ENCODE measurements around the gene MAGEL2. TPM values are rescaled to one million over a fixed set of nuclear protein-coding genes. Genes with fewer than 3 reads are reported as not detected.

The MAGEL2 gene
- 0.40 TPM for total RNA-seq

DNA sequence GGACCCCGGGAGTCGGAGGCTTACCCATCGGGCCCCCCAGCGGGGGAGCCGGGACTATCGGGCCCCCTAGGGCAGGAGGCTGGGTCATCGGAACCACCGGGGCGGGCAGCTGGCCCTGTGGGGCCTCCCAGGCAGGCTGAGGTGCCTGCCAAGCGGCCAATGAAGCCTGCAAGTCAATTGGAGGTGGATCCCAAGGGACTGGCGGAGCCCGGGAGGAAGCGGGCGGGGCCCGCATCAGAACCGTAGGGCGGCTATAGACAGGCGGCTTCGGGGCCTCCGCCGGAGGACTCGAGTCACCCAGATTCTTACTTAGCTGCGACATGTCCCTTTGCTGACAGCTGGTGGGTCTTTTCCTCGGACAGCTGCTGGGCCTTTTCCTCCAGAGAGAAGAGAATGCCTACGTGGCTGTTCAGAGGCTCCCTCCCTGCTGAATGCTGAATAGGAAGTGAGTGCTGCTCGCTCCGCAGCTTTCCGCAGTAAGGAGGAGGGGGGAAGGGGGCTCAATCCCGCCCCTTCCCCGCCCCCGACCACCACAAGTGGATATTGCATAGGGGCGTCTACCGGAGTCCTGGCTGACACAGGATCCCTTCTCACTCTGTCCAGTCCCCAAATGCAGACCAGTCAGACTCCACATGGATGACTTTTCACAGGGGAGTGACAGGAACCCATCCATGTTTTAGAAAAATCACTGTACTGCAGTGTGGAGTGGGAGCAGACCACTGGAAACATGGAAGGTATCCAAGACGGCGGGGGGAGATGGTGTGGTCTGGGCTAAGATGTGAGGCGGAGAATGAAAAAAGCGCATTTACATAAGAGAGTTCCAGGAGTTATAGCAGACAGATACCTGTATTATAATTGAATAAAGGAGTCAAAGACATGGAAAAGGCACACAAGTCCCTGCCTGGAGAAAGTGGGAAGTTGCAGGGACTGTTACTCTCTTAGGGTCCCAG lies at the start of gene MAGEL2:
Gene MAGEL2, minus strand, starts transcription at position 447 of the 950 bp plus-strand sequence. Its CDS starts 125 bp downstream, at position 322.
- DNase-seq (ENCODE audit: low spot score) = no peak

DNA sequence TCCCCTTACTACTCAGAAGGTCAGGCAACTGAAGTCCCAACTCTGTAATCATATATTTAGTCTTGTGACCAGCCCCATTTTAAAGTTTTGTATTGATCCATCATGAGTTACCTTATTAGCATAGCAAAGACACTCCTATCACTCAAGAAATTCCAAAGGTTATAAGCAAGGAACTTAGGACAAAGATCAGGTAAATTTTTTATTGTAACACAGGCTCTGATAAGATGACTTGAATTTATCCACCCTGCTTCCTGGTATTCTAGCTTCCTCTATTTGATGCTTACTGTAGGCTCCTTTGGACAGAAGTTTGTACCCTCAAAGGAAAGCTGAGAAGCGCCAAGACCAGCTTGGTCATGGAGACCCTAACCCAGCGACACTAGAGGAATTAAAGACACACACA lies 47.6 kb upstream of the MAGEL2 start:
- DNase-seq (ENCODE audit: low spot score) = no peak

DNA sequence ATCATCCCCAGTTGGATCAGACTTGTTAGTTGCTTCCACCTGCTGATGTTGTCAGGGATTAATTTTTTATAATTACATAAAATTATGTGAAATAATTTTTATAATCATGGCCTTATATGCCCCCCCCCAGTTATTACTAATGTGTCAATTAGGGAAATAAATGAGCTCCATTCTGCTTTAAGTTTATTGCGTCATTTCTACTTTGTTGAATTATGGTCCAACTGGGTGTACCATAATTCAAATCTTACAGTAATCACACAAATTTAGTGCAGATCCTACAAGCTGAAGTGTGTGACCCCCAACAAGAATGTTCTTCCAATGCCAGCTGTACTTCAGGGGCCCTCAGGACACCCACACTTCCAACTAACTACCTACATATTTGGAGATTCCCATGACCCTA lies 46.9 kb upstream of the MAGEL2 start:
- DNase-seq (ENCODE audit: low spot score) = no peak

DNA sequence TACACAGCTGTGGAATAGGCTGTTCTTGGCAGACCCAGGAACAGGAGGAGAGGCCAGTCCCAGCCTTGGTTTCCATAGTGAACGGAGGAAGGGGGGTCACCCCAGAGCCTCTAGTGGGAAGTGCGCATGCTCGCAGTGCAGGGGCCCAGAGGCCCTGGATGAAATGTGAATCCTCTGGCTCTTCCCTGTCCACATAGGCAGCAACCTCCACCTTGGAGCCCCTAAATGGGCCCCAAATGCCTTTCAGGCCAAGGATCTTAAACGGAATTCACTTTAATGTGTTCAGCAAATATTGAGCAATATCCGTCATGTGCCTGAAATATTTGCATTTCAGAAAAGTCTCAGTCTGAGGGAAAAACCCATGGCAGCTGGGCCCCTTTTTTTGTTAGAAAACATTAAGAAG lies 42.8 kb upstream of the MAGEL2 start:
- DNase-seq (ENCODE audit: low spot score) = peak; percentile 70

DNA sequence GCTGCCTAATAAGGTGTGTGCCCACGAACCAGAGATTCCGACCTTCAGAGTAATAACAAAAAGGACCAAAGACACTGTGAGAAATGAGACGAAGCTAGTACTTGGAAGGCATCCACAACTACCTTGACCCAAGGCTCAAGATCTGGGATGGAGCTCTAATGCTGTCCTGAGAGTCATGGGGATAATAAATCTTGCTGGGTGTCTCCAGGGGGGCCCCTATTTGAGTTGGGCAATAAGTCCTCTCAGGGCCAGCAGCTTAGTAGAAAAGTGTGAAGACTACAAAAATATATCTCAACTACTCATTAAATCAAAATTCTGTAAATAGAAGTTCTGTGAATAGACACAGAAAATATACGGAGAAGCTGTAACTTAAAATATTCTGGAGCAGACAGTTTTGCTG lies 42.3 kb upstream of the MAGEL2 start:
- no peak for DNase-seq (ENCODE audit: low spot score)

DNA sequence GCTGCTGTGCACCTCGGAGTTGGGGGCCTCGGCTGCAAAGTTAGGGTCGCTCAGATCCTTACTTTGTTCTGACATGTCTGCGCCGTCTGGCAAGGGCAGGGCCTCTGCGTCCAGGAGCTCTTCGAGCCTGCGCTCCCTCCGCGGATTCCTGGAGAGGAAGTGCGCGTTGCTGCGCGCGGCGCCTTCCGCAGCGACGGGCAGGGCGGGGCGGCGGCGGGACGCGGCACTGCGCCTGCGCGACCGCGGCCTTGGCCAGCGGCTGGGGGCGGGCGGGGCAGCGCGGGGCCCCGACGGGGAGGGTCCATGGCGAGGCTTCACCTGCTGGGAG lies 39.4 kb upstream of the MAGEL2 start, which contains the start of gene NDN:
Gene NDN, minus strand, starts transcription at position 163 of the 328 bp plus-strand sequence. Its CDS starts 88 bp downstream, at position 75.
- DNase-seq (ENCODE audit: low spot score) = peak; percentile 49

DNA sequence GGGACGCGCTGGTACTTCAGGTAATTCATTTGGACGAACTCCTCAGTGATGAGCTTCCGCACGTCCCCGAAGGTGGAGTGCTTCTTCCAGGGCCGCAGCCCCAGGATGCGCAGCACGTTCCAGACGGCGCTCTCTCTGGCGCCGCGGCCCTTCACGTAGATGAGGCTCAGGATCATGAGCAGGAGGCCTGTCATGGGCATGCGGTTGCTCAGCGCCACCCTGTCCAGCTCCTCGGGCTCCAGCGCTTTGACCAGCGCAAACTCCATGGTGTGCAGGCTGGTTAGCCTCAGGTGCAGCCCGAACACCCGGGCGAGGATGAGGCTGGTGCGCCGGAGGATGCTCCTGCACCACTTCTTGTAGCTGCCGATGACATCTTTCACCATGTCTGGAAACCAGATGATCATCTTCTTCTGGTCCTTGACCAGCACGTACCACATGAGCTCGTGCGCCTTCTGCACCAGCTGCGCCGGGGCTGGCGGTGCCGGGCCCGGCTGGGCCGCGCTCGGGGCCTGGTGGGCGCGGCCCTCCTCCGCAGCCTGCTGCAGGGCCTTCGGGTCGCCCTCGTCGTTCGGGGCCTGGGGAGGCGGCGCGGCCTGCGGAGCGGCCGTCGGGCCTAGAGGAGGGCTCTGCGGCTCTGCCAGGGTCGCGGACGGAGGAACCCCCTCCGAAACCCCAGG lies 38.9 kb upstream of the MAGEL2 start:
- DNase-seq (ENCODE audit: low spot score) = no peak

DNA sequence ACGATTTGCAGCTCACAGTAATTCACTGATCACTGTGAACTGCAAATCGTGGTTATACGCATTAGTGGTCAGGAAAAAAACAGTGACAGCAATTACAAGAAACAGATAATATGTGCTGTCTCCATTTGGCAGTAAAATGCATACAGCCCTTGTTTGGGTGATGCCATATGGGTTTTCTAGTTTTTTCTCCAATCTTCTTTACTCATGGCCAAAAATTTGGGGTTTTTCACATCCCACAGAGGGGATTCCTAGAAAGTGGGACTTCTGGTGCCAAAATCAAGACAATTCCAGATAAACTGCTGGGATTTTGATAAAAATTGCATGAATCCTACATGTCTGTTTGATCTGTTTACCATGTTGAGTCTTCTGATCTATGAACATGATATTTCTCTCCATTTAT lies 23.8 kb upstream of the MAGEL2 start:
- no peak for DNase-seq (ENCODE audit: low spot score)

DNA sequence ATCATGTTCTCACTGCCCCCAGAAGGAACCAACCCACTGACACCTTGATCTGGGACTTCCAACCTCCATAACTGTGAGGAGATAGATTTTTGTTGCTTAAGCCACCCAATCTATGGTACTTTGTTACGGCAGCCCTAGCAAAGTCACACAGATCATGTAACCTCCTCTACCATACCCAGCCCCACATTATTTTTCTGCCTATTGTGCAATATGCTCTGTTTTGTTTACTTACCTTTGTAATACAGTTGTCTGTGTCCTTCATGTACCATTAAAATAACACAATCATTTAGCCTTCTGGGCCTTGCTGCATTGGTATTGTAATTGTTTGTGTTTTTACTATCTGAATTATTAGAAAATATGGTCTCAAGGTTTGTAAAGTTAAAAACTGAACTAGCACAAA lies 23.3 kb upstream of the MAGEL2 start:
- DNase-seq (ENCODE audit: low spot score) = no peak

DNA sequence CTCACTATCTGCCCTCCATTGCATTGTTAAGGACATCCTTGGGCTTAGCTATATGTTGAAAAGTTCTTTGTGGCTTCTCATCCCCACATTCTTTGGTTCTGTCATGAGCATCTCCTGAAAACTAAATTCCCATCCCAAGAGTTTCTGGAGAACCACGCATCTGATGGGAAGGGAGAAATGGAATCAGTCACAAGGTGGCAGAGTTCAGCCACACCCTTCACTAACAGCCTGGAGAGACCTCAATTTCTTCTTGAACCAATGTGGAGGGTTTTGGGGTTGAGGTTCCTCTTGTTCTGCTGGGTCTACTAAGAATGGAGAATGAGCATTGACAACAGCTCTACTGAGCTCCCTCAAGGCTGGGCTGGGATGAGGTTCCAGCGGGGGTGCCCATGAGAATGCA lies 15.6 kb upstream of the MAGEL2 start:
- DNase-seq (ENCODE audit: low spot score) = no peak

DNA sequence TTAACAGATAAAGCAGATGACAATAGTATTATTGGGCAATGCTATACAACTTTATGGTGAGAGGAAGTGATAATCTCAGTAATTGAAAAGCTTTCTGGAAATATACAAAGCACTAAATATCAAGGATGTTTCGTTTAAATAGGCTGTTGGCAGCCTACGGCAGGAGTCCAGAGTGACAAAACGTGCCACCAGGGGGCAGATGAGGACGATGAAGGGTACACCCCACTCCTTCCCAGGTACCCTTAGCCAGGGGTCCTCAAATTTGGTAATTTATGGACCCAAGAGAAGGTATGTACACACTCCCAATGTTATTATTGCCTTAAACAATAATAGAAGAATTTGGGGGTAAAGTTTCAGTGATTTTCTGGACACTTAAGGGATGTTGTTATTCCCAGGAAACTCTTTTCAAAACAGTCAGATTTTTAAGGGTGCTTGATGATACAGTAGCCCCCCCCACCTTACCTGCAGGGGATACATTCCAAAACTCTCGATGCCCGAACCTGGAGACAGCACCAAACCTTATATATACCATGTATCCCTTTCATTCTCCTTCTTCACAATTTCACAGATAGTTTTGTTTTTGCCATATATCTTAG lies 1.4 kb upstream of the MAGEL2 start:
- DNase-seq (ENCODE audit: low spot score) = no peak

DNA sequence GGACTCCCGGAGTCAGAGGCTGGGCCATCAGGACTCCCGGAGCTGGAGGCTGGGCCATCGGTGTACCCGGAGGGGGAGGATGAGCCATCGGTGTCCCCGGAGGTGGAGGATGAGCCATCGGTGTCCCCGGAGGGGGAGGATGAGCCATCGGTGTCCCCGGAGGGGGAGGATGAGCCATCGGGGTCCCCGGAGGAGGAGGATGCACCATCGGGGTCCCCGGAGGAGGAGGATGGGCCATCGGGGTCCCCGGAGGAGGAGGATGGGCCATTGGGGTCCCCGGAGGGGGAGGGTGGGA lies 719 bp downstream of the MAGEL2 start:
- no peak for DNase-seq (ENCODE audit: low spot score)

DNA sequence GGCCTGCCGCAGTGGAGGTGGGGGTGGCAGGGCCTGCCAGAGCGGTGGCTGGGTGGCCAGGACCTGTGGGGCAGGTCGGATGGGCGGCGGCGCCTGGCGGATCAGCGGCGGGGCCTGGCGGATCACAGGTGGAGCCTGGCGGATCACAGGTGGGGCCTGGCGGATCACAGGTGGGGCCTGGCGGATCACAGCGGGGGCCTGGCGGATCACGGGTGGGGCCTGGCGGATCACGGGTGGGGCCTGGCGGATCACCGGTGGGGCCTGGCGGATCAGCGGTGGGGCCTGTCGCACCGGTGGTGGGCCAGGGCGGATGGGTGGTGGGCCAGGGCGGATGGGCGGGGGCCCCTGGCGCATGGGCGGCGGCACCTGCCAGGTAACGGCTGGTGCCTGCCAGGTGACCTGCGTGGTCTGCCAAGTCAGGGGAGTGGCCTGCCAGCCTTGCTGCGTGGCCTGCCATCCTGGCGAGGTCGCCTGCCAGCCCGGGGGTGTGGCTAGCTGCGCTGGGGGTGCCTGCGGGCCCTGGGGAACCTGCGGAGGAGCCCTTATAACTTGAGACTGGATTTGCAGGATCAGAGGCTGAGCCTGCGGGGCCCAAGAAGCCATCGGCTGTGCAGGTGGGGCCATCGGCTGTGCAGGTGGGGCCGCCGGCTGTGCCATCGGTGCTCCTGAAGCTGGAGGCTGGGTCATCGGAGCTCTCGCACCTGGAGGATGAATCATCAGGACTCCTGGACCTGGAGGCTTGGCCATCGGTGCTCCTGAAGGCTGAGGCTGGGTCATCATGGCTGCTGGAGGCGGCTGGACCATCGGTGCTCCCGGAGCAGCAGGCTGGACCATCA lies 1.3 kb downstream of the MAGEL2 start:
- no peak for DNase-seq (ENCODE audit: low spot score)

DNA sequence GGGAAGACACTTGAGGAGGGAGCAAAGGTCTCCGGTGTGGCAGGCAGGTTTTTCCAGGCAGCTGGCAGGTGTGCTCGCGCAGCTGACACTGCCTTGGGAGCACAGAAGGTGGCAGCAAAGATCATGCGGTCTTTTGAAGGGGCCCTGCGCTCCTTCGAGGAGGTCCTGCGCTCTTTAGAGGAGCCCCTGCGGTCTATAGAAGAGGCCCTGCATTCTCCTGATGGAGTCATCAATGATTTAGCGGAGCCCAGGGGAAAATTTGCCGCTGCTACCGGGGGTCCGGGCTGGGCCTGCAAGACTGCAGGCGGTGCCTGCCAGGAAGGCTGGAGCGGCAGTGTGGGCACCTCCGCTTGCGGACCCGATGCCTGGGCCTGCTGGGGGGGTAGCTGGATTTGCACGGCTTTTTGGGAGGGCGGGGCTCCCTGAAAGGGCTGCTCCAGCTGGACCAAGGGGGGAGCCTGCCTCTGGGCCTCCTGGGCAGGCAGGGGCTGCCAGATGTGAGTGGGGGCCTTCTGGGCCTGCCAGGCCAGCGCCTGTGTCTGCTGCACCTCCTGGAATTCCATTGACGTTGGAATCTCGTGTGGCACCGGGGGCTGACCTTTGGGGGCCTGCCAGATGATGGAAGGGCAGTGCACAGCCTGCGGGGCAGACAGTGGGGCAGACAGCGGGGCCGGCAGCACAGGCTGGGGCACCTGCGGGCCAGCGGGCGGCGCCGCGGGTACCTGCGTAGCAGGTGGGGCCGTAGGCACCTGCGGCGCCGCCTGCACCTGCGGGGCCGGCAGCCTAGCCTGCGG lies 2.1 kb downstream of the MAGEL2 start:
- DNase-seq (ENCODE audit: low spot score) = no peak

DNA sequence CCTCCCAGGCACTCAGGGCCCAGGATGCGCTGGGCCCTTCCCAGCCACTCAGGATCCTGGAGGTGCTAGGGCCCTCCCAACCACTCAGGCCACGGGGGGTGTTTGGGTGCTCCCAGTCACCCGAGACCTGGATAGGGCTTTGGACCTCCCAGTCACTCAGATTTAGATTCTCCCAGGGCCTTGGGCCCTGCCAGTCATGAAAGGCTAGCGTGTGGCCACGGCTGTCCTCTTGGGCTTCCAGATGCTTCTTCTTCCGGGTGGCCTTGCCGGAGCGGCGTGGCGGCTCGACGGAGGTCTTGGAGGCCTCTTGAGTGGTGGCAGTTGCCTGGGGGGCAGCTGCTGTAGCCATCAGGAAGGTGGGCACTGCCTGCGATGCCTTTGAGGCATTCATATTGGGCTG lies 2.8 kb downstream of the MAGEL2 start:
- no peak for DNase-seq (ENCODE audit: low spot score)

DNA sequence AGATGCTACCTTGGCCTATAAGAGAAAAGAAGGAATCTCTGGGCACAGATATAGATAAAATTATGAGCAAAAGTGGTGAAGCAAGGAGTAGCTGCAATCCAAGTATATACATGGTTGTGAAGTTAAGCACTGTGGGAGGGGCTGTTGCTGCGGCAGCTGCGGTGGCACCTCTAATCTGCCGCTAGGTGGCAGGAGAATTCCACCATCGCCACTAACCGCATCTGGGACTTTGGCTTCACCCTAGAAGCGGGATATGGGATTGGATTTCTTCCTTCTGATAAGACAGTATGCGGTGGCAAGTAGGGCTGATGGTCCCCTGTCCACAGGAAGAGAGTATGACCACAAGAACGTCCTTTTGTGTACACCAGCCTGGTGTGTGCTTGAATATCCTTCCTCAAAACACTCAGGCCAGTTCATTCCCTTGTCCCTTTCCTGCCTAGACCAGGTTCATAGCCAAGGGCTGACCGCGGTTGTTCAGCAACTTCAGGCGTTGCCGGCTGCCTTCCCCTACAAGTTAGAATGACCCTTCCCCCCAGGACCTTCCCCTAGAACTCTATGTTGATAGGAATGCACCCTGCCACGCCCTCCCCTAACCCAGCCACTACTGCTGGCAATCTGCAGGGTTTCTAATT lies 5.1 kb downstream of the MAGEL2 start:
- peak; percentile 62 for DNase-seq (ENCODE audit: low spot score)

DNA sequence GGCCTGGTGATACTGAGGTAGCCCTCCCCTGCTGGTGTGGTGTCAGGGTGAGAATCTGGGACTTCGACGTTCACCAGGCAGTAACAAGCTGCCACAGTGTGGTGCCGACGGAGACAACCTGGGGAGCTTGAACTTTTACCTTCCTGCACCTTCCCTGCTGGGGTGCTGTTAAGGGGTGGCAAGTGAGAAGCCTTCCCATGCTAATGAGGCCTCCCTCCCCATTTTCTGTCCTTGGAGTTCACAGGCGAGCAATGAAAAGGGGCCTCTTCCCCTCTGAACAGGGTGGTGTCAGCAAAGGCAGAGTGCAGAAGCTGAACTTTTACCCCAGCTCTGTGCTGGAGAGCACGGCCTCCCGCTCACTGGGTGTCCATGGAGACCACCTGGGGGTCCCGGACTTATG lies 13.5 kb downstream of the MAGEL2 start:
- DNase-seq (ENCODE audit: low spot score) = no peak

DNA sequence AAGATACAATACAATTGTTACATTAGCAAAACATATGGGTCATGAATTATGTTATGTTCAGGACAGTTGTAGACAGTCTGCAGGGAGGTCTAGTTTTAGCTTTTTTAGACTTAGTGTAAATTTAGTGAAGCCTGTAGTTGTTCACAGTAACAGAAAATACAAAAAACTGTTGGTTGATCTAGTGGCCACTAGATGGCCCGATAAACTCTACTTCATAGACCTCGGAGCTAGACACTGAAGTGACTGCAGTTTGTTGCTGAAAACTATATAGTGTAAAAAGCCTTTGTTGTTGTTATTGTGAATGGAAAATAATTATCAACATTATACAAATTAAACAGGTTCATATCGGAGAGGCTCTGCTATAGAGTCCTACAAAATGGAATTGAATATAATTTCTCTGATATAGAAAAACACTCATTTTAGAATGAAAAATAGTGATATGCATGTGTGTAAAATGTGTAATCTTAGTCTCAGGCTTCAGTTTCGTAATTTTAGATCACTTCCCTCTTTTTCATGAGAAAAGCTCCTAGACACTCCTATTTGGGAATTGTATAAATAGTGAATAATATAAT lies 18.3 kb downstream of the MAGEL2 start:
- no peak for DNase-seq (ENCODE audit: low spot score)

DNA sequence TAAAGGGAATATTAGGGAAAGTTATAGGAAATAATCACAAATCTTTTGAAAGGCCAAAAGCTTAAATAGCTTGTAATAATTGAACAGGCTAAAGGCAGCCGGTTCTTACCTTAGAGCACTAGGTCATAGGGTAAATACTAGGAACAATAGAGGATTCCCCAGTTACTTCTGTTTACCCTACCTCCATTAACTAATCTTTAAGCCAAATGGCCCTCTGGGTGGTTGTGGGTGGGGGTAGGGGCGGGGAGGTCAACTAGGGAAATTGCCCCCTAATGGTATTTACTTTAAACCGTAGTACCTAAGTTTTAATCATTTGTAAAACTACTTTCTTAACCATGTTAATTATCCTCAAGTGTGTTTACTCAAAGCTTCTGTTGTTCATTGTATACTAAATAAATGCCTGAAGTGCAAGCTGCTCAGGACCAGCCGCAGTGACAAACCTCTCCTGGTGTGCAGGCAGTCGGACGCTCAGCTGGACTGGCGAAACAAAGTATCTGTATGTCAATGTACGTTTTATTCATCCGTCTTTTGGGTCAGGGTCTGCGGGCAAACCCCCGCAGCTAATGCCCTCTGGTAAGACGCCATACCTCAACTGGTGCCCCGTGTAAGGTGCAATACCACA lies 18.9 kb downstream of the MAGEL2 start:
- DNase-seq (ENCODE audit: low spot score) = no peak

DNA sequence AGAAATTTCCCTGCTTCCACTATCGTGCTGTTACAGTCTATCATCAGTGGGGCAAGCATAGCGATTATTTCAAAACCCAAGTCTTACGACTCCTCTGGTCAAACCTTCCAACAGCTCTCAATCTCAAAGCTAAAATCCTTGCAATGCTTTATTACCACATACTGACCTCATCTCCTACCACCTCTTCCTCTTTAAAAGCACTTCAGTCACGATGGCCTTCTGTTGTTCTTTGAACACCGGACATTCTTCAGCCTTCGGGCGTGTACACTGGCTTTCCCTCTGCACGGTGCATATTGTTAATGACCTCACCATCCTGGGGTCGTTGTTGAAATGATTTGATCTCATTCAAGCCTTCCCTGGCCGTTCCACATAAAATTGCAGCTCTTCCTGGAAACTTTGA lies 31.1 kb downstream of the MAGEL2 start:
- no peak for DNase-seq (ENCODE audit: low spot score)
